K562 (cell line): ENCODE results near the gene MAST1. TPM values are rescaled to one million over a fixed set of nuclear protein-coding genes. Genes with fewer than 3 reads are reported as not detected.
A peak's percentile ranks its signal among the peaks of the same experiment; 100 is the strongest.

Experiments used
- CXXC5 ChIP-seq: fragments of 250-450 bp; sonication (Bioruptor Pico); IDR thresholded peaks from 2 replicates; pipeline ENCODE4 v1.8.0; 2022; ENCODE audit warnings: inconsistent platforms, mild to moderate bottlenecking, moderate library complexity
- DDX20 ChIP-seq: fragments of 450-650 bp; IDR thresholded peaks from 2 replicates; pipeline ENCODE4 v1.6.1; 2016; ENCODE audit warnings: missing genetic modification characterization, low read depth, mild to moderate bottlenecking, missing compliant biosample characterization, moderate library complexity
- DEAF1 ChIP-seq: fragments of 450-650 bp; formaldehyde crosslinking; IDR thresholded peaks from 2 replicates; pipeline ENCODE4 v1.4.0; 2020; ENCODE audit warnings: mild to moderate bottlenecking, moderate library complexity
- FIP1L1 ChIP-seq: fragments of 200-400 bp; formaldehyde crosslinking; IDR thresholded peaks from 2 replicates; pipeline ENCODE4 v1.6.1; 2018; ENCODE audit warnings: mild to moderate bottlenecking, low read depth, low read length; ENCODE audit not compliant: poor library complexity, severe bottlenecking
- FOXA3 ChIP-seq, 2 experiments: fragments of 450-650 bp in 1 of 2; sonication (generic) in 1 of 2; formaldehyde crosslinking; IDR thresholded peaks in 1 of 2; conservative IDR thresholded peaks in 1 of 2; 2 replicates each; pipeline versions ENCODE4 v1.4.0 to v1.8.0; 2020 to 2022; ENCODE audit warnings: mild to moderate bottlenecking in 2 of 2, missing genetic modification reagents in 1 of 2
- FOXK2 ChIP-seq, 2 experiments: fragments of 450-650 bp; IDR thresholded peaks in 1 of 2; conservative IDR thresholded peaks in 1 of 2; 2 replicates each; pipeline ENCODE4 v1.6.1; 2016; ENCODE audit warnings: low read depth in 2 of 2, mild to moderate bottlenecking in 1 of 2
- GTF2B ChIP-seq: IDR thresholded peaks from 2 replicates; pipeline ENCODE4 v1.6.1; 2011; ENCODE audit not compliant: insufficient read length; ENCODE audit errors: extremely low read depth
- NCOA1 ChIP-seq: fragments of 450-650 bp; IDR thresholded peaks from 2 replicates; pipeline ENCODE4 v1.6.1; 2016; ENCODE audit warnings: low read depth
- RBM39 ChIP-seq: fragments of 200-400 bp; formaldehyde crosslinking; optimal IDR thresholded peaks from 2 replicates; pipeline ENCODE3; 2018; ENCODE audit warnings: low read depth, low read length
- SUPT5H ChIP-seq: fragments of 450-650 bp; IDR thresholded peaks from 2 replicates; pipeline ENCODE4 v1.6.1; 2016
- TAF7 ChIP-seq: fragments of 450-650 bp; IDR thresholded peaks from 2 replicates; pipeline ENCODE4 v1.6.1; 2016; ENCODE audit warnings: missing genetic modification characterization, missing compliant biosample characterization
- WHSC1 ChIP-seq: IDR thresholded peaks from one replicate; pipeline ENCODE4 v1.6.1; 2012; ENCODE audit warnings: low read length, control low read depth, inconsistent platforms
- YBX1 ChIP-seq: fragments of 450-650 bp; IDR thresholded peaks from 2 replicates; pipeline ENCODE4 v1.7.1; 2016; ENCODE audit warnings: mild to moderate bottlenecking
- ZFP36 ChIP-seq: fragments of 150-350 bp; IDR thresholded peaks from 2 replicates; pipeline ENCODE4 v1.6.1; 2018; ENCODE audit warnings: low read length, low read depth; ENCODE audit not compliant: partially characterized antibody
- ZNF23 ChIP-seq: fragments of 250-450 bp; sonication (Bioruptor Pico); IDR thresholded peaks from 2 replicates; pipeline ENCODE4 v1.4.0; 2020; ENCODE audit warnings: mild to moderate bottlenecking
- ZNF263 ChIP-seq: sonication (generic); formaldehyde crosslinking; IDR thresholded peaks from 2 replicates; pipeline ENCODE4 v1.8.0; 2022; ENCODE audit warnings: mild to moderate bottlenecking, missing genetic modification reagents, borderline replicate concordance
- ZNF274 ChIP-seq: IDR thresholded peaks from 2 replicates; pipeline ENCODE4 v1.6.1; 2011; ENCODE audit warnings: low read depth, mild to moderate bottlenecking, low read length, moderate library complexity, borderline replicate concordance
- ZNF280A ChIP-seq: fragments of 450-650 bp; IDR thresholded peaks from 2 replicates; pipeline ENCODE4 v1.6.1; 2018; ENCODE audit warnings: mild to moderate bottlenecking, low read depth; ENCODE audit not compliant: partially characterized antibody
- ZNF449 ChIP-seq: fragments of 250-450 bp; sonication (Bioruptor Pico); IDR thresholded peaks from 2 replicates; pipeline ENCODE4 v1.8.0; 2022; ENCODE audit warnings: moderate library complexity, mild to moderate bottlenecking, inconsistent platforms
- ZNF589 ChIP-seq: fragments of 200-800 bp; sonication (Bioruptor generic); IDR thresholded peaks from 2 replicates; pipeline ENCODE4 v1.6.1; 2016; ENCODE audit warnings: low read depth, missing genetic modification characterization, missing compliant biosample characterization
- polyA plus RNA-seq, 8 experiments: library from polyadenylated mRNA; depleted of rRNA in 4 of 8; stranded (reverse) in 5 of 8; unstranded in 3 of 8; fragments of >200 nt; fragmentation: Nextera tagmentation in 2 of 8; fragmentation: Illumina TruSeq in 1 of 8; extraction: Ambion mirVana in 2 of 8; extraction: Trizol in 1 of 8; gene quantifications; 2 replicates each; pipeline versions ENCODE4 v1.2.1 to v1.2.3, GENCODE V29; 2011 to 2014; ENCODE audit warnings: inconsistent platforms in 1 of 8, missing spikeins in 1 of 8
- total RNA-seq, 7 experiments: library from RNA; depleted of rRNA in 6 of 7; stranded (reverse); fragments of >200 nt in 6 of 7; fragmentation: Illumina TruSeq in 2 of 7; extraction: Trizol in 2 of 7; gene quantifications; 2 replicates each; pipeline versions ENCODE4 v1.2.1 to v1.2.3, GENCODE V29; 2011 to 2021; ENCODE audit warnings: low replicate concordance in 1 of 7
- TF ChIP-seq, protein P1 (sequence below): sonication (generic); formaldehyde crosslinking; IDR thresholded peaks from 2 replicates; pipeline ENCODE4 v1.8.0; 2022; ENCODE audit warnings: missing genetic modification reagents, mild to moderate bottlenecking, moderate library complexity, borderline replicate concordance

MAST1 gene
- total and polyA plus RNA-seq, 9 of the 15 experiments (the other 6 are each of a cell fraction or from before 2014, with no cell fraction given): 0.48 to 10.3 (median 3.9) TPM

DNA sequence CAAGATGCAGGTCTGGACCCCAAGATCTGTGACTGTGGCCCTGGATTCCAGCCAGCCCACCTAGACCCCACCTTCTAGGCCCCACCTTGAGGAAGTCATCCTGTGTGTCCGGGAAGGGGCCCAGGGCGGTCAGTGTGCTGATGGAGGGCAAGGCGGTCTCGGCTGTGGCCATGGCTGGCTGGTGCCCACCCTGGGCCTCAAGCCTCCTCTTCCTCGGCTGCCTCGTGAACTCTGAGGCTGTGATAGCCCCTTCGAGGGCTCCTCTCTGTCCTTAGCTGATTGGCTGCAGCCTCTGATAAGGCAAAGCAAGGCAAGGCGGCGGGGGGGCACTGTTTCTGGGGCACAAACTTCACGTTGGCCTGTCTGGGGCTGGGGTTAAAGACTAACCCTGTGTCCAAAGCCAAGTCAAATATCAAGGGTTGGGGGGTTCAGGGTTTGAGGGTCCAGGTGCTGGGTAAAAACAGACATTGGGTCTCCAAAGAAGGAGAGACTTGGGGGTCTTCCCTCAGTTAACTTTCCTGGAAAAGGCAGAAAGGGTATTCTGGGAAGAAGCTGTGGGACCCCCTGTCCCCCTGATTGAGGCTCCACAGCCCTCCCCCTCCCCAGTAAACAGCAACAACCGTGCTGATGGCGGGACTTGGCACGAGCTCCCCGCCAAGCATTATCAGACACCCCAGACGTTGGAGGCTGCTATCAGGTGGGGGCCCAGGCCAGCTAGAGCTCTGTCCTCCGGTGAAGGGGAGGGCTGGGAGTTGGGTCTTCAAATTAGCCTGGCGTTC lies 48.8 kb downstream of the MAST1 start, which contains the start of gene KLF1 (continued):
- TF ChIP-seq FOXK2 (conservative IDR thresholded peaks at IDR 0.05 in 1 of 2, IDR thresholded peaks at IDR 0.05 in 1 of 2; ENCODE audit: low read depth in 2 of 2) (peak; percentile 91 to 92), DEAF1 (CRISPR knock-in tag) (no peak), DDX20 (tag) (no peak), WHSC1 (no peak), TAF7 (tag) (peak; percentile 77), CXXC5 (CRISPR knock-in tag) (peak; percentile 85), RBM39 (no peak), ZNF23 (CRISPR knock-in tag) (no peak), ZNF449 (CRISPR knock-in tag) (no peak), SUPT5H (peak; percentile 90), ZNF263 (CRISPR knock-in tag) (no peak; the same call in 1 of the 2 replicates), ZNF274 (no peak), GTF2B (no peak), NCOA1 (peak; percentile 39; the same call in 1 of the 2 replicates), FIP1L1 (no peak), YBX1 (no peak), ZNF589 (peak; percentile 33; the same call in 1 of the 2 replicates), FOXA3 (CRISPR knock-in tag; conservative IDR thresholded peaks at IDR 0.05 in 1 of 2, IDR thresholded peaks at IDR 0.05 in 1 of 2) (0 out of 4 replicates have a peak, but pooled peaks of 1 of the 2 experiments have one; percentile 11), ZFP36 (no peak), ZNF280A (no peak)
- TF ChIP-seq, protein P1, sequence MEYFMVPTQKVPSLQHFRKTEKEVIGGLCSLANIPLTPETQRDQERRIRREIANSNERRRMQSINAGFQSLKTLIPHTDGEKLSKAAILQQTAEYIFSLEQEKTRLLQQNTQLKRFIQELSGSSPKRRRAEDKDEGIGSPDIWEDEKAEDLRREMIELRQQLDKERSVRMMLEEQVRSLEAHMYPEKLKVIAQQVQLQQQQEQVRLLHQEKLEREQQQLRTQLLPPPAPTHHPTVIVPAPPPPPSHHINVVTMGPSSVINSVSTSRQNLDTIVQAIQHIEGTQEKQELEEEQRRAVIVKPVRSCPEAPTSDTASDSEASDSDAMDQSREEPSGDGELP: peak; percentile 82
